Fibroblast of lung (primary cell): Measurements from ENCODE around the gene CYSLTR1. TPM values are rescaled to one million over a fixed set of nuclear protein-coding genes. Genes with fewer than 3 reads are reported as not detected.
"Not testable (repeated sequence)": the region's sequence is repeated elsewhere in the genome, so short reads cannot be mapped to it uniquely, and the experiment has no call there.

Experiments used
- DNase-seq, 2 donors: peaks; one replicate each; pipeline versions ENCODE4 v3.0.0 to v3.0.0-alpha.2; 2010; ENCODE audit warnings: low read depth in 2 of 2
- H2AFZ ChIP-seq: 2 replicates; pipeline ENCODE4 v1.5.1; 2012; ENCODE audit warnings: low read length, control low read depth, inconsistent platforms
- H3K27ac ChIP-seq: 2 replicates; pipeline ENCODE4 v1.5.1; 2011; ENCODE audit warnings: low read length, control low read depth; ENCODE audit not compliant: insufficient read depth
- H3K27me3 ChIP-seq: 2 replicates; pipeline ENCODE4 v1.5.1; 2011; ENCODE audit warnings: mild to moderate bottlenecking, low read length; ENCODE audit not compliant: control insufficient read depth, insufficient read depth
- H3K36me3 ChIP-seq: 2 replicates; pipeline ENCODE4 v1.5.1; 2011; ENCODE audit warnings: low read length; ENCODE audit not compliant: control insufficient read depth, insufficient read depth
- H3K4me1 ChIP-seq: 2 replicates; pipeline ENCODE4 v1.5.1; 2011; ENCODE audit warnings: low read length; ENCODE audit not compliant: control insufficient read depth, insufficient read depth; ENCODE audit errors: extremely low read depth
- H3K4me2 ChIP-seq: 2 replicates; pipeline ENCODE4 v1.5.1; 2011; ENCODE audit warnings: low read length, control low read depth; ENCODE audit not compliant: insufficient read depth; ENCODE audit errors: extremely low read depth
- H3K4me3 ChIP-seq, 4 experiments: fragments of 200-600 bp in 1 of 4; sonication (generic) in 1 of 4; replicated peaks in 1 of 4; 2 replicates each; pipeline ENCODE4 v1.5.1; 2011 to 2016; ENCODE audit warnings: low read length in 4 of 4, low read depth in 3 of 4, mild to moderate bottlenecking in 3 of 4, control low read depth in 2 of 4, inconsistent platforms in 1 of 4, mixed read lengths in 1 of 4; ENCODE audit not compliant: insufficient read depth in 1 of 4; ENCODE audit errors: control extremely low read depth in 1 of 4
- H3K79me2 ChIP-seq: 2 replicates; pipeline ENCODE4 v1.5.1; 2012; ENCODE audit warnings: mild to moderate bottlenecking, low read length, inconsistent platforms; ENCODE audit not compliant: control insufficient read depth, insufficient read depth
- H3K9ac ChIP-seq: 2 replicates; pipeline ENCODE4 v1.5.1; 2011; ENCODE audit warnings: mild to moderate bottlenecking, low read length, control low read depth; ENCODE audit not compliant: insufficient read depth
- H3K9me3 ChIP-seq: 2 replicates; pipeline ENCODE4 v1.5.1; 2012; ENCODE audit warnings: low read depth, low read length; ENCODE audit not compliant: control insufficient read depth, insufficient read depth
- H4K20me1 ChIP-seq: 2 replicates; pipeline ENCODE4 v1.5.1; 2011; ENCODE audit warnings: low read length; ENCODE audit not compliant: control insufficient read depth, insufficient read depth; ENCODE audit errors: extremely low read depth
- EZH2 ChIP-seq: IDR thresholded peaks from 2 replicates; pipeline ENCODE4 v1.5.1; 2012; ENCODE audit warnings: low read length, control low read depth, mild to moderate bottlenecking; ENCODE audit errors: missing control alignments
- polyA plus RNA-seq, 2 donors: library from polyadenylated mRNA; depleted of rRNA in 1 of 2; stranded (reverse) in 1 of 2; unstranded in 1 of 2; fragments of >200 nt; gene quantifications; 2 replicates each; pipeline ENCODE4 v1.2.1, GENCODE V29; 2011 to 2012; ENCODE audit warnings: missing spikeins in 1 of 2
- total RNA-seq: library from RNA; depleted of rRNA; stranded (reverse); fragments of >200 nt; gene quantifications from 2 replicates; pipeline ENCODE4 v1.2.1, GENCODE V29; 2014
- TF ChIP-seq, protein P1 (sequence below), 2 donors: IDR thresholded peaks in 1 of 2; conservative IDR thresholded peaks in 1 of 2; 1 replicate in 1 of 2; 2 replicates in 1 of 2; pipeline ENCODE4 v1.5.1; 2011 to 2012; ENCODE audit warnings: low read length in 2 of 2, control low read depth in 1 of 2, inconsistent platforms in 1 of 2, low read depth in 1 of 2, mild to moderate bottlenecking in 1 of 2

The CYSLTR1 gene
- total and polyA plus RNA-seq, 2 donors (not counting 1 experiment from before 2014, with no cell fraction given): 0.02 to 0.50 TPM

DNA sequence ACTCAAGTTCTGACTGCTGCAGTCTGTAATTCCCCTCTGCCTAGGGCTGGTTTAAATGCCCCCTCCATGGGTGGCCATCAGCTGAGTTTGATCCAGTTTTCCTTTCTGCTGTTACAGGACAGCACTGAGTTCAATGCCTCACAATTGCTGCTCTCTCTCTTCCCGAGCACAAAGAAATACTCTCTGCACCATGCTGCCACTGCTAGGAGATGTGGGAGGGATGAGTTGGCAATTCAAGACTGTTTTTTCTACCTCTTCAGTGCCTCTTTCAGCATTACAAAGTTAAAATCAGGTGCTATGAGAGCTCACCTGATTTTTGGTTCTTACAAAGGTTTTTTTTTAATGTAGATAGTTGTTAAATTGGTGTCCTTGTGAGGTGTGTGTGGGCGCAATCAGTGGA, 24.3 kb downstream of the CYSLTR1 start:
- DNase-seq: no peak
- Histone ChIP-seq H3K27me3 (no peaks in the 10 kb centered on the region), H3K4me1 (no peaks in the 10 kb centered on the region), H3K9ac (no peak overlapping the region), H2AFZ (no peak overlapping the region), H3K36me3 (no peaks in the 10 kb centered on the region), H4K20me1 (no peaks in the 10 kb centered on the region), H3K4me3 (no peak overlapping the region), H3K4me2 (no peak overlapping the region), H3K9me3 (no peaks in the 10 kb centered on the region), H3K27ac (no peak overlapping the region), H3K79me2 (no peaks in the 10 kb centered on the region)
- TF ChIP-seq, protein P1, sequence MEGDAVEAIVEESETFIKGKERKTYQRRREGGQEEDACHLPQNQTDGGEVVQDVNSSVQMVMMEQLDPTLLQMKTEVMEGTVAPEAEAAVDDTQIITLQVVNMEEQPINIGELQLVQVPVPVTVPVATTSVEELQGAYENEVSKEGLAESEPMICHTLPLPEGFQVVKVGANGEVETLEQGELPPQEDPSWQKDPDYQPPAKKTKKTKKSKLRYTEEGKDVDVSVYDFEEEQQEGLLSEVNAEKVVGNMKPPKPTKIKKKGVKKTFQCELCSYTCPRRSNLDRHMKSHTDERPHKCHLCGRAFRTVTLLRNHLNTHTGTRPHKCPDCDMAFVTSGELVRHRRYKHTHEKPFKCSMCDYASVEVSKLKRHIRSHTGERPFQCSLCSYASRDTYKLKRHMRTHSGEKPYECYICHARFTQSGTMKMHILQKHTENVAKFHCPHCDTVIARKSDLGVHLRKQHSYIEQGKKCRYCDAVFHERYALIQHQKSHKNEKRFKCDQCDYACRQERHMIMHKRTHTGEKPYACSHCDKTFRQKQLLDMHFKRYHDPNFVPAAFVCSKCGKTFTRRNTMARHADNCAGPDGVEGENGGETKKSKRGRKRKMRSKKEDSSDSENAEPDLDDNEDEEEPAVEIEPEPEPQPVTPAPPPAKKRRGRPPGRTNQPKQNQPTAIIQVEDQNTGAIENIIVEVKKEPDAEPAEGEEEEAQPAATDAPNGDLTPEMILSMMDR (conservative IDR thresholded peaks at IDR 0.05 in 1 of 2, IDR thresholded peaks at IDR 0.05 in 1 of 2; ENCODE audit: low read depth in 1 of 2, low read length in 2 of 2): no peak
- TF ChIP-seq EZH2: no peak

DNA sequence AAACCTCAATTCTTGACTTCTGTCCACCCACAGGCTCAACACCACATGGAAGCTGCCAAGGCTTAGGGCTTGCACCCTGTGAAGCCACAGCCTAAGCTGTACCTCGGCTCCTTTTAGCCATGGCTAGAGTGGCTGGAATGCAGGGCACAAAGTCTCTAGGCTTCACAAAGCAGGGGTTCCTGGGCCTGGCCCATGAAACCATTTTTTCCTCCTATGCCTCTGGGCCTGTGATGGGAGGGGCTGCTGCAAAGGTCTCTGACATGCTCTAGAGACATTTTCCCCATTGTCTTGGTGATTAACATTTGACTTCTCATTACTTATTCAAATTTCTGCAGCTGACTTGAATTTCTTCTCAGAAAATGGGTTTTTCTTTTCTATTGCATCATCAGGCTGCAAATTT, 26.5 kb downstream of the CYSLTR1 start:
- H3K4me3 ChIP-seq, H3K9me3 ChIP-seq, H3K27ac ChIP-seq, H2AFZ ChIP-seq, H3K4me1 ChIP-seq, H3K4me2 ChIP-seq, DNase-seq, H3K9ac ChIP-seq, H4K20me1 ChIP-seq, H3K27me3 ChIP-seq, H3K79me2 ChIP-seq, H3K36me3 ChIP-seq: not testable (repeated sequence)

DNA sequence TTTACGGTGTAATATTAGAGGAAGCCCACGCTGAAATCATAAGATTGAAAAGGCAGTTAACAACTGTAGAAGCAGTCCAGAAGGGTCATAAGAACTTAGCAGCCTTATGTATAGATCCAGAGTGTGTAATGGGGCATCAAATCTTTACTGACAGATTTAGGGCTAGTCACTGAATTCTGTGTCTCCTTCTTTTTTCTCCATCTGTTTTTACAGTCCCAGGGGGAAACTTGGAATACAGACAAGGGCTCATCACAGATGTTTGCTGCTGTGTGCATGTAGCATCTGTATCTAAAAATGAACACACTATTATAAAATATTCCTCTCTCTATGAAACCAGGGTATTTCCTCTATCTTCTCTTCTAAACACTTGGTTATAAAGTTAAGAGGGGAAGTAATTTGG, 43.9 kb downstream of the CYSLTR1 start:
- no peak for TF ChIP-seq EZH2
- TF ChIP-seq, protein P1 (conservative IDR thresholded peaks at IDR 0.05 in 1 of 2, IDR thresholded peaks at IDR 0.05 in 1 of 2; ENCODE audit: low read depth in 1 of 2, low read length in 2 of 2): no peak
- no peaks in the 10 kb centered on the region for H3K9me3 ChIP-seq
- no peak for DNase-seq

DNA sequence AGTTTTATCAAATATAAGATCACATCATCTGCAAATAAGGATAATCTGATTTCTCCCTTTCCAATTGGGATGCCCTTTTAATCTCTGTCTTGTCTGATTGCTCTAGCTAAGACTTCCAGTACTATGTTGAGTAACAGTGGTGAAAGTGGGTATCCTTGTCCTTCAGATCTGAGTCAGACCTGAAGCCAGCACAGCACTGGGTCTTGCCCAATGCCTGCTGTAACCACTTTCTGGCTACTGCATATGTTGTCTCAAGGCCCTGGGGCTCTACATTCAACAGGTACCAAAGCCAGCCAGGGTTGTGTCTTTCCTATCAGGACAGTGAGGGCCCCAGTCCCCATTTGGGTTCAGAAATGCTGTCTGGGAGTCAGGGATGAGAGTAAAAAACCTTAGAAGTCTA, 90.3 kb downstream of the CYSLTR1 start:
- DNase-seq: no peak
- Histone ChIP-seq H3K9ac (no peak overlapping the region), H3K36me3 (no peaks in the 10 kb centered on the region), H3K79me2 (no peaks in the 10 kb centered on the region), H3K27me3 (no peaks in the 10 kb centered on the region), H3K4me1 (no peaks in the 10 kb centered on the region), H4K20me1 (no peaks in the 10 kb centered on the region), H3K9me3 (no peaks in the 10 kb centered on the region), H3K4me3 (no peak overlapping the region), H3K27ac (no peak overlapping the region), H2AFZ (no peak overlapping the region), H3K4me2 (no peak overlapping the region)
- TF ChIP-seq, protein P1 (conservative IDR thresholded peaks at IDR 0.05 in 1 of 2, IDR thresholded peaks at IDR 0.05 in 1 of 2; ENCODE audit: low read depth in 1 of 2, low read length in 2 of 2): no peak
- no peak for TF ChIP-seq EZH2

More for the DNA sequence above, 43.9 kb downstream of the CYSLTR1 start:
- H4K20me1 ChIP-seq: no peaks in the 10 kb centered on the region
- H3K36me3 ChIP-seq: no peaks in the 10 kb centered on the region
- no peak overlapping the region for H3K4me2 ChIP-seq
- no peaks in the 10 kb centered on the region for H3K79me2 ChIP-seq
- no peak overlapping the region for H3K9ac ChIP-seq
- H3K4me1 ChIP-seq: no peaks in the 10 kb centered on the region
- no peak overlapping the region for H3K4me3 ChIP-seq
- no peak overlapping the region for H2AFZ ChIP-seq
- H3K27me3 ChIP-seq: no peaks in the 10 kb centered on the region
- H3K27ac ChIP-seq: no peak overlapping the region

DNA sequence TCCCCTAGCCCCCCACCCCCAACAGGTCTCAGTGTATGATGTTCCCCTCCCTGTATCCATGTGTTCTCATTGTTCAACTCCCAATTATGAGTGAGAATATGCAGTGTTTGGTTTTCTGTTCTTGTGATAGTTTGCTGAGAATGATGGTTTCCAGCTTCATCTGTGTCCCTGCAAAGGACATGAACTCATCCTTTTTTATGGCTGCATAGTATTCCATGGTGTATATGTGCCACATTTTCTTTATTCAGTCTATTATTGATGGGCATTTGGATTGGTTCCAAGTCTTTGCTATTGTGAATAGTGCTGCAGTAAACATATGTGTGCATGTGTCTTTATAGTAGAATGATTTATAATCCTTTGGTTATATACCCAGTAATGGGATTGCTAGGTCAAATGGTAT, 101.4 kb downstream of the CYSLTR1 start:
- H3K27me3 ChIP-seq, H3K9ac ChIP-seq, H3K4me3 ChIP-seq: not testable (repeated sequence)

More for the DNA sequence above, 101.4 kb downstream of the CYSLTR1 start:
- not testable (repeated sequence) for H3K9me3 ChIP-seq, H3K36me3 ChIP-seq, H4K20me1 ChIP-seq, DNase-seq, H3K4me2 ChIP-seq, H3K27ac ChIP-seq, H3K79me2 ChIP-seq, H2AFZ ChIP-seq, H3K4me1 ChIP-seq
